ENCODE measurements around the gene REXO2.

REXO2 gene

GRCh38 chr11:114441921-114442320, 2.7 kb downstream of the REXO2 start:
- no peak for DNase-seq

DNA sequence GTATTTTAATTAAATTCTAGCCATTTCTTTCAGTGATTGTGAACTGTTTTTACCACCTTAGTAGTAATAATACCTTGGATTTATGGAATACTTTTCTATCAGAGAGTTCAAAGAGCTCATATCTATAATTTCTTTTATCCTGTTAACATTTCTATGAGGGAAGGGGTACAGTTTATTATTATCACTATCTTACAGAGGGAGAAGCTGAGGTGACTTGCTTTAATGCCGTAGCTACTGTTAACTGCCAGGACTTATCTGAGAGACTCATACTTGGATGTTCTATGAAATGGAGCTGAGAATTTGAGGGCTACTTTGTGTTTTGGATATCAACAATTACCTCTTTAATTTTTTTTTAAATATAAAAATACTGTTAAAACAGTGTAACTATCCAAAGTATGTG, 3.3 kb downstream of the REXO2 start:
- no peak for DNase-seq

DNA sequence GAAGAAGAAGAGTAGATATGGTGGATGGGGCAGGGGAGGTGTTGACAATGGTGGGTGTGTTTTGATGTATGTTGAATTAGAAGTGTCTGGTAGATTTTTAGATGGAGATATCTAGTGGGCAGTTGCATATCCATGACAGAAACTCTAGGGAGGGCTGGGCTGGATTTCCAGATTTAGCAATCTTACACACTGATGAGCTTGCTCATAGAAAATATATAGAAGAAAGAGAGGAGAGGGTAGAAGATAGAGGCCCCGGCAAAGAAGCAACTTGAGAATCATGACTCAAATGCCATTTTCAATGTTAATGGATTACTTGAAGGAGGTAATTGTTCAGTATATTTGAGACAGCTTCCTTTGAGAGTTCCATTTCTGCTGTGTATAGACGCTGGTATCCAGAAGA, 8.2 kb downstream of the REXO2 start:
- DNase-seq: no peak

GRCh38 chr11:114447892-114448291, 8.6 kb downstream of the REXO2 start:
- no peak for DNase-seq

DNA sequence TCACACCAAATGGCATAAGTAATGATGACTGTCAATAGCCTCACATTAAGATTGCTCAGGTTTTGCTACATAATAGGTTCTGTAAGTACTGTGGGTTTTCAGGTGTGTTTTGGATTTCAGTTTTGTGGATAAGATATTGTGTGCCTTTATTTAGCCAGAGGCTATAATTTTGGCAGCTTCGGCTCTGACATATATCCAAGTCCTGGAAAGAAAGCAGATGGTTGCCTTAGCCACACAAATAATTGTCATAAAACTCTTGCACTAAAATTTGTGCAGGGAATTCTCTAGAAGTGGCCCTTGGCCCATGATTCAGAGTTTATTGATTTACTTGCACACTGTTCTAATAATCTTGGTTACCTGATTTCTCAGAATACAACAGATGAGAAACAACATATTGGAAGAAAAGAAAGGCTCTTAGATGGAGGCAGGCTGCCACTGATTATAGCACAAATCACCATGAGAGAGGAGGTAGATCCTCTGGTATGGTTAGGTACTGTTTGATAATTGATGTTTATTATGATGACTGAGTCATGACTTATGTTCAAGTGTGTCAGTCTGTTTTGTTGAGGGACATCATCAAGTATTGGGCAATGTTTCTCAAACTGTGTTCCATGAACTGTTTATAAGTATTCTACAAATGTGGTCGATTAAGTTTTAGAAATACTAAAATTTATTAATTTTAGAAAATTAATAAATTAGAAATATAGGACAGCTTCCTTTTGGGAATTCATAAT, 9.6 kb downstream of the REXO2 start:
- DNase-seq: no peak

- DNase-seq: no peak
Observed at GRCh38 chr11:114449845-114450244, 10.6 kb downstream of the REXO2 start.

DNA sequence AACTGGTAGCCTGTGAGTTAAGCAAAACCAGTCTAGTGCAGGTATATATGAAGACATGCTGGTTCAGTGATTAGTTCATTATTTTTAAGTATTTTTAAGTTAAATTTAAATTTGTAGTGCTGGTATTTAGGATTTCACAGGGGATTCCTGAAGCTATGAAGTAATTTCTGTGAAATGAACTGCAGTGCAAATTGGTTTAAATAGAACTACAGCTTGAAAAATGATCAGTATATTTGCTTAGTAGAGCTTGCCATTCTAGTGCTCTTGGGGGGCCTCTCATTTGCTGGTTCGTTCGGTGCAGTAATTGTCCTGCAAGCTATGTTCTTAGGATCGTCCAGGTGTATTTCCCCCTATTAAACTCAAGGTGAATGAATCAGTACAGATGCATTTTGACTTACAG, 13.1 kb downstream of the REXO2 start:
- DNase-seq: no peak

GRCh38 chr11:114463999-114464398, 24.7 kb downstream of the REXO2 start:
- no peak for DNase-seq

DNA sequence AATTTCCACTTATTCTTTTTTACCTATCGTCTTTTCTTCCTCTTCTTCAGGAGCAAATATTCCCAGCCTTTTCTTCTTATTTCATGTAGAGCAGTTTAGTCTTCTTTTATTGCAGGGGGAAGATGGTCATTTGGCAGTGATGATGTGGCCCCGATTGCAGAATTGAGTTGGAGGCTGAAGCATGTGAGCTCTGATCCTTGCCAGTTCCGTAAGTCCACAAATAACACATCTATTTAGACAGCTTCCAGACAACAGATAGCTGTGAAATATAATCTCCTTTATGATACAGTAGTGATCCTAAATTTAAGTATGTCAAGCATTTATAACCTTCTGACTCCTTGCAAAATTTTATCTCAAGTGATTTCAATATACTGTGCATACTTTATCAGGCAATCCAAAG, 27.5 kb downstream of the REXO2 start:
- no peak for DNase-seq

- DNase-seq: no peak
Observed at GRCh38 chr11:114472661-114473060, 33.4 kb downstream of the REXO2 start.

DNA sequence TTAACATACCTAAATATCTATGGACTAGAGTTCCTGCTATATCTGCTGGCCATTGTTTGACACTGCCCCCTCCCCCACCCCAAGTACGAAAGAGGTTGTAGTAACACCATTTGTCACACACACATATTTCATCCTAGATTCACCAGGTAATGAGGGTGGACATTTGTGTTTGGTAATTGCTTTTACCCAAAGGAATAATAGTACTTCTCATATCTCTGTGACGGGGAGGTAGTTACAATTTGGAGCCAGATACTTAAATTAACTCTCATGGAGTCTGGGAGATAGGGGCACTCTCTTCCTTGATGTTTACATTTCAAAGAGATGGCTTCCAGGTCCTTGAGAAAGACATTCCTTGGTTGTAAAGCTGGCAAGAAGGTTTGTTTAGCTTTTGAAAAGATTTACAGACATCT, 38.7 kb downstream of the REXO2 start:
- no peak for DNase-seq

GRCh38 chr11:114478768-114479167, 39.5 kb downstream of the REXO2 start:
- no peak for DNase-seq

DNA sequence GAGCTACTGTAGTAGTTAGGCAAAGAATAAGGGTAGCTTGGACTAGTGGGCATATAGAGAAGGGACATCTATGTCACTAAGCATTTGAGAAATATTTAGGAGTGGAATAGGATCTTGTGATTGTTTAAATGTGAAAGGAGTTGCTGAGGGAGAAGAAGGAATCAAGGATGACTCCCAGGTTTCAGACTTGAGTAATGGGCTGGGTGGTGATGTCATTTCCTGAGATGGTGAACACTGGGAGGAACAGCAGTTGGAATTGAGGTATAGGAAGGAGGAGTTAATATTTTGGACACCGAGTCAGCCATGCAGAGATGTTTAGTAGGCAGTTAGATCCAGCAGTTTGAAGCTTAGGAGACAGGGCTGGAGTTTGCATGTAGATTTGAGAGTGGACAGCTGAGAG, 40.1 kb downstream of the REXO2 start:
- DNase-seq: no peak

GRCh38 chr11:114482114-114482513, 42.8 kb downstream of the REXO2 start:
- no peak for DNase-seq

DNA sequence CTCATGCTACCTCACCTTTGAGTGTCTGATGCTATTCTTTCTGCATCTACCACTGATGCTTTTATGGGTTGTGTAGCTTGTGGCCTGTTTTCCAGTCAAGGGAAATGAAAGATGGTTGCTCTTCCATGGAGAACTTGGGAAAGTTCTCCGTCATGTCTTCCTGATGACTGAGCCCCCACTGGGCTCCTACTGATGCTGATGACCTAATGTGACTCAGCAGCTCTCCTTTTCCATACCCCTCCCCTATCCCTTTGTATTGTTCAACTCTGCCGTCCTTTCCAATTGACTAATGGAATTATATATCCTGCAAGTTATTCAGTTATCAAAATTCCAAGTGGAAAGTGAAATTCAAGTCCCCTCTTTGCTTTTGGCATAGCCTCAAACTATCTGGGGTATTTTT, 44.7 kb downstream of the REXO2 start:
- DNase-seq: no peak

DNA sequence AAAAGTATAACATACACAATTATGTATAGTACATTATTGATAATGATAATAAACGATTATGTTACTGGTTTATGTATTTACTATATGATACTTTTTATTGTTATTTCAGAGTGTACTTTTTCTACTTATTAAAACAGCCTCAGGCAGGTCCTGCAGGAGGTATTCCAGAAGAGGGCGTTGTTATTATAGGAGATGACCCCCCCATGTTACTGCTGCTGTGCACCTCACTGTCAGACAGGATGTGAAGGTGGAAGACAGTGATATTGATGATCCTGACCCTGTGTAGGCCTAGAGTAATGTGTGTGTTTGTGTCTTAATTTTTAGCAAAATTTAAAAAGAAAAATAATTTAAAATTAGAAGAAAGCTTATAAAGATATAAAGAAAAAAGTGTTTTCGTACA, 57.6 kb downstream of the REXO2 start:
- no peak for DNase-seq

GRCh38 chr11:114499756-114500155, 60.5 kb downstream of the REXO2 start:
- DNase-seq: no peak

Data from NCI-H1436 (cell line).